ENCODE measurements around the gene SYTL3. TPM values are rescaled to one million over a fixed set of nuclear protein-coding genes. Genes with fewer than 3 reads are reported as not detected.
"Not testable (repeated sequence)": the region's sequence is repeated elsewhere in the genome, so short reads cannot be mapped to it uniquely, and the experiment has no call there.

SYTL3 gene
- total and polyA plus RNA-seq, 10 of the 15 experiments (the other 5 are each of a cell fraction or from before 2014, with no cell fraction given): 3.3 to 12.1 (median 6.9) TPM

- no peak overlapping the region for H3K4me2 ChIP-seq (ENCODE audit: control insufficient read depth, insufficient read depth)
- no peaks in the 10 kb centered on the region; a peak in 2 of 4 replicates for H3K36me3 ChIP-seq (ENCODE audit: control insufficient read depth in 2 of 2, insufficient read depth in 2 of 2, low read length in 1 of 2)
- in situ Hi-C loops (cut with MboI) (no loop called here), intact Hi-C loops (cut with micrococcal nuclease; ENCODE audit: unreplicated experiment) (no loop called here)
- ChIA-PET SMC1A (ENCODE audit: uncharacterized antibody, unreplicated experiment) (interaction anchor here (0.9 to 1.3 kb wide), 2 partner anchors 9 to 22 kb away, joined by 4 to 8 read pairs; no protein-coding TSS in a partner anchor), POLR2A (no interaction called here), CTCF (interaction anchor here (0.8 to 1.5 kb wide), 2 partner anchors 10 to 22 kb away, joined by 5 to 9 read pairs; no protein-coding TSS in a partner anchor), RAD21 (ENCODE audit: unreplicated experiment) (interaction anchor here (0.6 to 1.6 kb wide), 2 partner anchors 22 to 455 kb away, joined by 3 to 6 read pairs; no protein-coding TSS in a partner anchor)
- no peak overlapping the region for H2AFZ ChIP-seq (ENCODE audit: control insufficient read depth, low read depth, low read length)
- no peak overlapping the region for H3K27ac ChIP-seq (ENCODE audit: control insufficient read depth, insufficient read depth)
- H3K4me1 ChIP-seq (ENCODE audit: control insufficient read depth, insufficient read depth, low read length): peaks cover 11% of the 10 kb centered on the region; the same call in 1 of the 2 replicates
- no TSS peak for BruUV-seq (replicated peaks)
- H3K4me3 ChIP-seq: no peak overlapping the region
- no peak for ATAC-seq
- no peaks in the 10 kb centered on the region for H3K27me3 ChIP-seq (replicated peaks in 1 of 2; ENCODE audit: control insufficient read depth in 2 of 2, insufficient read depth in 2 of 2, low read length in 1 of 2)
- no peaks in the 10 kb centered on the region for H3K79me2 ChIP-seq (ENCODE audit: control insufficient read depth, insufficient read depth, low read length)
- DNase-seq (ENCODE audit: low read depth, low spot score): no peak
- H4K20me1 ChIP-seq (ENCODE audit: control insufficient read depth, insufficient read depth): no peaks in the 10 kb centered on the region
- no peak for TF ChIP-seq BACH1 (IDR thresholded peaks at IDR 0.05; ENCODE audit: borderline replicate concordance)
- TF ChIP-seq SMAD1 (IDR thresholded peaks at IDR 0.05; ENCODE audit: low read depth, partially characterized antibody): no peak
- TF ChIP-seq ATF2 (IDR thresholded peaks at IDR 0.05; ENCODE audit: low read length): no peak
- TF ChIP-seq ZNF384 (IDR thresholded peaks at IDR 0.05; ENCODE audit: borderline replicate concordance, low read depth, low read length): no peak
- no peak for TF ChIP-seq HDAC2 (IDR thresholded peaks at IDR 0.05)
- TF ChIP-seq, protein P1, sequence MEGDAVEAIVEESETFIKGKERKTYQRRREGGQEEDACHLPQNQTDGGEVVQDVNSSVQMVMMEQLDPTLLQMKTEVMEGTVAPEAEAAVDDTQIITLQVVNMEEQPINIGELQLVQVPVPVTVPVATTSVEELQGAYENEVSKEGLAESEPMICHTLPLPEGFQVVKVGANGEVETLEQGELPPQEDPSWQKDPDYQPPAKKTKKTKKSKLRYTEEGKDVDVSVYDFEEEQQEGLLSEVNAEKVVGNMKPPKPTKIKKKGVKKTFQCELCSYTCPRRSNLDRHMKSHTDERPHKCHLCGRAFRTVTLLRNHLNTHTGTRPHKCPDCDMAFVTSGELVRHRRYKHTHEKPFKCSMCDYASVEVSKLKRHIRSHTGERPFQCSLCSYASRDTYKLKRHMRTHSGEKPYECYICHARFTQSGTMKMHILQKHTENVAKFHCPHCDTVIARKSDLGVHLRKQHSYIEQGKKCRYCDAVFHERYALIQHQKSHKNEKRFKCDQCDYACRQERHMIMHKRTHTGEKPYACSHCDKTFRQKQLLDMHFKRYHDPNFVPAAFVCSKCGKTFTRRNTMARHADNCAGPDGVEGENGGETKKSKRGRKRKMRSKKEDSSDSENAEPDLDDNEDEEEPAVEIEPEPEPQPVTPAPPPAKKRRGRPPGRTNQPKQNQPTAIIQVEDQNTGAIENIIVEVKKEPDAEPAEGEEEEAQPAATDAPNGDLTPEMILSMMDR (IDR thresholded peaks at IDR 0.05 in 2 of 3, conservative IDR thresholded peaks at IDR 0.05 in 1 of 3; ENCODE audit: control insufficient read depth in 2 of 3, extremely low read depth in 1 of 3, insufficient read depth in 1 of 3, low read depth in 3 of 3, low read length in 3 of 3): no peak
- TF ChIP-seq YY1 (IDR thresholded peaks at IDR 0.05; ENCODE audit: low read depth, low read length): no peak
- TF ChIP-seq STAT3 (IDR thresholded peaks at IDR 0.05; ENCODE audit: low read depth, low read length): no peak
- TF ChIP-seq CBX5 (IDR thresholded peaks at IDR 0.05; ENCODE audit: low read depth): no peak
- no peak for TF ChIP-seq TCF7 (IDR thresholded peaks at IDR 0.05; ENCODE audit: borderline replicate concordance)
- FAIRE-seq: no peak
- H3K9me3 ChIP-seq (replicated peaks; ENCODE audit: control insufficient read depth, insufficient read depth, low read length): no peaks in the 10 kb centered on the region
- no peak overlapping the region for H3K9ac ChIP-seq (ENCODE audit: control insufficient read depth, insufficient read depth, low read length)
- WGBS (ENCODE audit: insufficient coverage, insufficient replicate concordance, low lambda C conversion rate, missing lambda C conversion rate): 63% methylated on average over 7 of the region's 7 CpGs
Measured at GRCh38 chr6:158669145-158670035, 19.5 kb downstream of the SYTL3 start.

- H3K4me1 ChIP-seq (ENCODE audit: control insufficient read depth, insufficient read depth, low read length); H2AFZ ChIP-seq (ENCODE audit: control insufficient read depth, low read depth, low read length); intact Hi-C loops (cut with micrococcal nuclease; ENCODE audit: unreplicated experiment); H3K27me3 ChIP-seq (replicated peaks in 1 of 2; ENCODE audit: control insufficient read depth in 2 of 2, insufficient read depth in 2 of 2, low read length in 1 of 2); RAD21 ChIA-PET (ENCODE audit: unreplicated experiment); FAIRE-seq; ATAC-seq; in situ Hi-C loops (cut with MboI); H3K27ac ChIP-seq (ENCODE audit: control insufficient read depth, insufficient read depth); H3K9ac ChIP-seq (ENCODE audit: control insufficient read depth, insufficient read depth, low read length); H3K4me2 ChIP-seq (ENCODE audit: control insufficient read depth, insufficient read depth); H3K36me3 ChIP-seq (ENCODE audit: control insufficient read depth in 2 of 2, insufficient read depth in 2 of 2, low read length in 1 of 2); DNase-seq (ENCODE audit: low read depth, low spot score); H3K9me3 ChIP-seq (replicated peaks; ENCODE audit: control insufficient read depth, insufficient read depth, low read length); BruUV-seq (replicated peaks); H4K20me1 ChIP-seq (ENCODE audit: control insufficient read depth, insufficient read depth); H3K79me2 ChIP-seq (ENCODE audit: control insufficient read depth, insufficient read depth, low read length); H3K4me3 ChIP-seq: not testable (repeated sequence)
- ChIA-PET CTCF (interaction anchor here (0.7 to 3.5 kb wide), 3 partner anchors 19 to 301 kb away, joined by 3 to 19 read pairs (median 5); no protein-coding TSS in a partner anchor), POLR2A (interaction anchor here (1.2 kb wide), 1 partner anchor 22 kb away, joined by 3 read pairs; no protein-coding TSS in a partner anchor), SMC1A (ENCODE audit: uncharacterized antibody, unreplicated experiment) (interaction anchor here (1.4 to 1.9 kb wide), 4 partner anchors 10 to 19 kb away, joined by 3 to 7 read pairs (median 6); no protein-coding TSS in a partner anchor)
- 84% methylated on average over 8 of the region's 8 CpGs for WGBS (ENCODE audit: insufficient coverage, insufficient replicate concordance, low lambda C conversion rate, missing lambda C conversion rate)
Measured at GRCh38 chr6:158672119-158672518, 22.3 kb downstream of the SYTL3 start.

All from GM12878 (cell line).